IMR-90 (cell line): ENCODE results near the gene MAP2. TPM values are rescaled to one million over a fixed set of nuclear protein-coding genes. Genes with fewer than 3 reads are reported as not detected.

Experiments
- ATAC-seq: fragments of 200-7000 bp; cut with Tn5 transposase; 2 replicates; pipeline ENCODE4 v1.9.1; 2020; ENCODE audit warnings: low read depth, mild to moderate bottlenecking, moderate library complexity
- BruUV-seq: library from RNA; stranded (reverse); fragments of 400-500 nt; replicated peaks from 2 replicates; lab custom pipeline; 2021; lab: Mats Ljungman, UMichigan
- CTCF ChIA-PET: fragments of 300-600 bp; formaldehyde crosslinking; extraction: SDS; loops from one replicate; lab custom pipeline; 2021; ENCODE audit warnings: antibody characterized with exemption; lab: Yijun Ruan, JAX
- POLR2A ChIA-PET: fragments of 300-600 bp; sonication (Branson Sonifier 250); formaldehyde crosslinking; loops from one replicate; lab custom pipeline; 2022; ENCODE audit warnings: antibody characterized with exemption; ENCODE audit not compliant: unreplicated experiment; lab: Charles Lee
- DNase-seq: peaks from one replicate; pipeline ENCODE4 v3.0.0; 2013
- H2AFZ ChIP-seq: replicated peaks from 2 replicates; pipeline ENCODE3; 2013; ENCODE audit warnings: low read length, mild to moderate bottlenecking; ENCODE audit not compliant: poor library complexity
- H2AK5ac ChIP-seq: 2 replicates; pipeline ENCODE4 v1.6.1; 2013; ENCODE audit warnings: low read depth, low read length, inconsistent platforms
- H2AK9ac ChIP-seq: replicated peaks from 2 replicates; pipeline ENCODE3; 2013; ENCODE audit warnings: mild to moderate bottlenecking, low read depth, low read length, moderate library complexity; ENCODE audit not compliant: poor library complexity
- H2BK120ac ChIP-seq: 2 replicates; pipeline ENCODE4 v1.6.1; 2013; ENCODE audit warnings: low read depth, low read length, inconsistent platforms
- H2BK15ac ChIP-seq: 3 replicates; pipeline ENCODE4 v1.6.1; 2013; ENCODE audit warnings: low read depth, low read length, inconsistent platforms
- H2BK20ac ChIP-seq: 2 replicates; pipeline ENCODE4 v1.6.1; 2013; ENCODE audit warnings: low read depth, mild to moderate bottlenecking, inconsistent platforms, low read length, moderate library complexity
- H2BK5ac ChIP-seq: 2 replicates; pipeline ENCODE4 v1.6.1; 2013; ENCODE audit warnings: mild to moderate bottlenecking, low read depth, low read length, inconsistent platforms; ENCODE audit not compliant: poor library complexity, severe bottlenecking
- H3K14ac ChIP-seq: replicated peaks from 2 replicates; pipeline ENCODE4 v1.6.1; 2013; ENCODE audit warnings: low read depth, low read length, inconsistent platforms
- H3K18ac ChIP-seq: 2 replicates; pipeline ENCODE4 v1.6.1; 2013; ENCODE audit warnings: low read depth, low read length, control low read depth
- H3K23ac ChIP-seq: 2 replicates; pipeline ENCODE4 v1.6.1; 2013; ENCODE audit warnings: low read depth, low read length, inconsistent platforms
- H3K27ac ChIP-seq: 2 replicates; pipeline ENCODE4 v1.5.1; 2013; ENCODE audit warnings: mild to moderate bottlenecking, control low read depth, low read length; ENCODE audit not compliant: insufficient read depth
- H3K27me3 ChIP-seq: 2 replicates; pipeline ENCODE4 v1.6.1; 2013; ENCODE audit warnings: low read length; ENCODE audit not compliant: control insufficient read depth, insufficient read depth
- H3K36me3 ChIP-seq: 2 replicates; pipeline ENCODE4 v1.6.1; 2013; ENCODE audit warnings: low read length, mixed read lengths; ENCODE audit not compliant: control insufficient read depth, insufficient read depth
- H3K4ac ChIP-seq: 2 replicates; pipeline ENCODE4 v1.6.1; 2013; ENCODE audit warnings: low read depth, low read length, inconsistent platforms
- H3K4me1 ChIP-seq: 2 replicates; pipeline ENCODE4 v1.6.1; 2013; ENCODE audit warnings: low read length, mixed read lengths; ENCODE audit not compliant: control insufficient read depth, insufficient read depth
- H3K4me2 ChIP-seq: 2 replicates; pipeline ENCODE4 v1.6.1; 2013; ENCODE audit warnings: low read depth, mild to moderate bottlenecking, control low read depth, low read length, moderate library complexity
- H3K4me3 ChIP-seq: 2 replicates; pipeline ENCODE4 v1.5.1; 2013; ENCODE audit warnings: low read depth, mild to moderate bottlenecking, control low read depth, low read length, moderate library complexity; ENCODE audit not compliant: insufficient read depth
- H3K56ac ChIP-seq: 2 replicates; pipeline ENCODE4 v1.6.1; 2013; ENCODE audit warnings: low read length, inconsistent platforms; ENCODE audit not compliant: insufficient read depth; ENCODE audit errors: extremely low read depth
- H3K79me1 ChIP-seq, 2 experiments: 2 replicates each; pipeline ENCODE4 v1.6.1; 2013; ENCODE audit warnings: low read length in 2 of 2, inconsistent platforms in 1 of 2, low read depth in 1 of 2
- H3K9ac ChIP-seq: 2 replicates; pipeline ENCODE4 v1.6.1; 2013; ENCODE audit warnings: low read depth, low read length, control low read depth
- H3K9me1 ChIP-seq: 2 replicates; pipeline ENCODE4 v1.6.1; 2013; ENCODE audit warnings: low read length, inconsistent platforms; ENCODE audit not compliant: insufficient read depth
- H3K9me3 ChIP-seq: 2 replicates; pipeline ENCODE4 v1.6.1; 2013; ENCODE audit warnings: low read length; ENCODE audit not compliant: control insufficient read depth, insufficient read depth
- H4K20me1 ChIP-seq: 2 replicates; pipeline ENCODE4 v1.6.1; 2013; ENCODE audit warnings: low read length, inconsistent platforms; ENCODE audit not compliant: insufficient read depth
- H4K5ac ChIP-seq: 2 replicates; pipeline ENCODE4 v1.6.1; 2013; ENCODE audit warnings: mild to moderate bottlenecking, low read depth, low read length, control low read depth
- H4K8ac ChIP-seq, 2 experiments: 2 replicates each; pipeline ENCODE4 v1.6.1; 2013; ENCODE audit warnings: low read depth in 2 of 2, low read length in 2 of 2, control low read depth in 1 of 2, inconsistent platforms in 1 of 2
- H4K91ac ChIP-seq: 2 replicates; pipeline ENCODE4 v1.6.1; 2013; ENCODE audit warnings: low read depth, low read length, inconsistent platforms; ENCODE audit not compliant: insufficient read depth
- CEBPB ChIP-seq: IDR thresholded peaks from 2 replicates; pipeline ENCODE4 v1.6.1; 2012; ENCODE audit warnings: low read depth, low read length, improper control_type of control experiment
- CHD1 ChIP-seq: IDR thresholded peaks from 2 replicates; pipeline ENCODE4 v1.6.1; 2012; ENCODE audit warnings: low read depth, low read length, improper control_type of control experiment
- MAZ ChIP-seq: IDR thresholded peaks from 2 replicates; pipeline ENCODE4 v1.6.1; 2012; ENCODE audit warnings: low read depth, mild to moderate bottlenecking, low read length, improper control_type of control experiment, moderate library complexity, borderline replicate concordance
- MXI1 ChIP-seq: IDR thresholded peaks from 2 replicates; pipeline ENCODE4 v1.6.1; 2012; ENCODE audit warnings: low read depth, mild to moderate bottlenecking, low read length, moderate library complexity, borderline replicate concordance
- NFE2L2 ChIP-seq: fragments of 150-350 bp; IDR thresholded peaks from 2 replicates; pipeline ENCODE4 v1.6.1; 2016; ENCODE audit warnings: low read depth, mild to moderate bottlenecking, low read length
- RAD21 ChIP-seq: IDR thresholded peaks from 2 replicates; pipeline ENCODE4 v1.6.1; 2012; ENCODE audit warnings: low read length, improper control_type of control experiment
- SMC3 ChIP-seq: fragments of 150-350 bp; IDR thresholded peaks from 2 replicates; pipeline ENCODE4 v1.6.1; 2016; ENCODE audit warnings: low read depth, mild to moderate bottlenecking, antibody characterized with exemption, low read length, moderate library complexity
- WGBS, 2 experiments: methylation state at CpG; one replicate each; pipeline versions ENCODE4 v1.1.5 to v1.1.7; 2013; ENCODE audit warnings: missing lambda C conversion rate in 2 of 2; ENCODE audit not compliant: insufficient read length in 1 of 2; ENCODE audit errors: extremely low coverage in 2 of 2; 5-methylcytosine and 5-hydroxymethylcytosine counted together
- dilution Hi-C: fragments of 300-500 bp; cut with HindIII; formaldehyde crosslinking; loops from one replicate; pipeline ENCODE4 v1.14.3; 2018; ENCODE audit warnings: low sequenced_read_pairs; ENCODE audit not compliant: unreplicated experiment
- in situ Hi-C: fragments of 300-500 bp; cut with MboI; formaldehyde crosslinking; loops from 3 replicates; pipeline ENCODE4 v1.14.3; 2019; ENCODE audit warnings: low sequenced_read_pairs, inconsistent platforms, mixed read lengths
- intact Hi-C: fragments of 100-400 bp; cut with micrococcal nuclease; formaldehyde crosslinking; loops from 2 replicates; pipeline ENCODE4 v1.10.0; 2022
- polyA plus RNA-seq, 3 experiments: library from polyadenylated mRNA; depleted of rRNA; stranded (reverse); fragments of >200 nt; gene quantifications; 2 replicates each; pipeline ENCODE4 v1.2.3, GENCODE V29; 2012; ENCODE audit warnings: low replicate concordance in 1 of 3
- total RNA-seq: library from RNA; depleted of rRNA; stranded (reverse); fragments of >200 nt; gene quantifications from 2 replicates; pipeline ENCODE4 v1.2.3, GENCODE V29; 2012

The MAP2 gene
- total and polyA plus RNA-seq, 2 of the 4 experiments (the other 2 are of a cell fraction): 0.29 to 0.36 TPM

DNA sequence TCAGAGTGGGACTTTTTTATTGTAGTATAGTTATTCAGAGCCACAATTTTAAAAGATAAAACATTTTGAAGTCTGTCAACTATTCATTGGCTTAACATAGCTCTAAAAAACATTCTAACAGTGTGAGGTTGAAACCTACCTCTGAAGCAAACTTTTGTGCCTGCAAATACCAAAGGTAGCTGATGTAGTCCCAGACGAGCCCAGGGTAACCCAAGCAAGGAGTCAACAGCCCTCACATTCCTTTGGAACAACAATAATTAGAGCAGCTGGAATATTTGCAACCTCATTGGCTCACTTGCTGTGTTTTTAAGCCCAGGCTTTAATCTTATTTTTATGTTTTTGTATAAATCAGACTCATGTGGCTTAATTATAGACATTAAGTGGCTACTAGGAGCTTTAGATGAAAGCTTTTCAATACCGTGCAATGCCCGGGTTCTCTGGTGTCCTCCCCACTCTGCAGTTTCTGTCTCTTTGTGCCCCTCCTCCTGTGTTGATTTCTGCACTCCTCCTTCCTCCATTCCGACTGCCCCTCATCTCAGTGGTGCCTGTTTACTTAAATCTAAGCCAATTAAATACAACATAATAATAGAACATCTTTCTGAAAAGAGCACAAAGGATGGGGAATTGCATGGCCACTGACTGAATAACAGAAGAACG is 189.9 kb downstream of the MAP2 start:
- TF ChIP-seq CEBPB (no peak), CHD1 (no peak), MAZ (no peak), MXI1 (no peak), SMC3 (no peak), RAD21 (no peak), NFE2L2 (no peak)
- ATAC-seq (no peak), DNase-seq (no peak)
- Histone ChIP-seq H3K27ac (no peak overlapping the region), H2BK5ac (no peak overlapping the region), H2BK15ac (no peak overlapping the region), H3K79me1 (no peaks in the 10 kb centered on the region), H3K36me3 (no peaks in the 10 kb centered on the region), H3K56ac (no peak overlapping the region), H3K9ac (no peak overlapping the region), H3K23ac (no peak overlapping the region), H3K4me2 (no peak overlapping the region), H4K8ac (no peak overlapping the region), H3K4me3 (no peak overlapping the region), H4K20me1 (no peaks in the 10 kb centered on the region), H4K5ac (no peak overlapping the region), H2BK120ac (no peak overlapping the region), H2AK9ac (no peak overlapping the region), H2BK20ac (no peak overlapping the region), H2AFZ (no peak overlapping the region), H3K9me1 (no peaks in the 10 kb centered on the region), H3K4me1 (no peaks in the 10 kb centered on the region), H3K27me3 (no peaks in the 10 kb centered on the region), H4K91ac (no peak overlapping the region), H2AK5ac (no peak overlapping the region), H3K18ac (no peak overlapping the region), H3K9me3 (no peaks in the 10 kb centered on the region), H3K14ac (no peak overlapping the region), H3K4ac (no peak overlapping the region)
- dilution Hi-C loops: no loop called here
- WGBS, 2 experiments: no CpG with 5 or more reads among the region's 5 CpGs
- intact Hi-C loops: no loop called here
- in situ Hi-C loops: no loop called here
- ChIA-PET POLR2A (no interaction called here), CTCF (interaction anchor here (0.6 kb wide), 1 partner anchor 1219 kb away, joined by 3 read pairs; no protein-coding TSS in a partner anchor)
- no TSS peak for BruUV-seq
